Stimulated activated effector memory CD8-positive, alpha-beta T cell treated with anti-CD3 and anti-CD28 coated beads, Interleukin-12 subunit alpha, Interleukin-12 subunit beta, amount 100 ng/mL, for 72 hours (primary cell): ENCODE results near the gene ADGRG3.
A peak's percentile ranks its signal among the peaks of the same experiment; 100 is the strongest.

ENCODE experiments used
- ATAC-seq: fragments of 150-1000 bp; cut with Tn5 transposase; 2 replicates; pipeline ENCODE4 v1.10.0; 2021
- DNase-seq, 2 donors: peaks; one replicate each; pipeline ENCODE4 v3.0.0; 2021 to 2022; ENCODE audit warnings: low spot score in 2 of 2
- H3K27ac Mint-ChIP-seq: one replicate; pipeline ENCODE4 v1.8.0; 2022; ENCODE audit warnings: mild to moderate bottlenecking, mixed read lengths
- H3K36me3 Mint-ChIP-seq: one replicate; pipeline ENCODE4 v1.8.0; 2022; ENCODE audit warnings: mild to moderate bottlenecking, mixed read lengths
- H3K4me1 Mint-ChIP-seq: one replicate; pipeline ENCODE4 v1.8.0; 2022; ENCODE audit warnings: mixed read lengths
- H3K4me3 Mint-ChIP-seq: one replicate; pipeline ENCODE4 v1.8.0; 2022; ENCODE audit warnings: mild to moderate bottlenecking, mixed read lengths
- H3K9me3 Mint-ChIP-seq: one replicate; pipeline ENCODE4 v1.8.0; 2022; ENCODE audit warnings: mixed read lengths

The ADGRG3 gene

DNA sequence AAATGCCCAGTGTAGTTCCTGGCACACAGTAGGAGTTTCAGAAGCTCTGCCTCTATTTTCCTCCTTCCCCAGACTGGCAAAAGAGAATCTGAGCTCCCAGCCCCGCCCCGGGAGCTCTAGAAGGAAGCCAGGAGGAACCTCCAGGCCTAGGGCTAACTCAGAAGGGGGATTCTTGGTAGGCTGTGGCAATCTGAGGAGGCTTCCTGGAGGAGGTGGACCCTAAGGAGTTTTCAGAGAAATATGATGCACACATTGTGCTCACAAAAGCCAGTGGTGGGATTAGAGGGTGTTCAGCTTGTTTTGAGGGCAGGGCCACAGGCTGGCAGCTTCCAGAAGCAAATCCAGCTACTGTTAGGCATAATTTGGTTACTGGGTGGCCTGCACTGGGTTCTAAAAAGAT lies 29.7 kb upstream of the ADGRG3 start:
- no peak for DNase-seq

DNA sequence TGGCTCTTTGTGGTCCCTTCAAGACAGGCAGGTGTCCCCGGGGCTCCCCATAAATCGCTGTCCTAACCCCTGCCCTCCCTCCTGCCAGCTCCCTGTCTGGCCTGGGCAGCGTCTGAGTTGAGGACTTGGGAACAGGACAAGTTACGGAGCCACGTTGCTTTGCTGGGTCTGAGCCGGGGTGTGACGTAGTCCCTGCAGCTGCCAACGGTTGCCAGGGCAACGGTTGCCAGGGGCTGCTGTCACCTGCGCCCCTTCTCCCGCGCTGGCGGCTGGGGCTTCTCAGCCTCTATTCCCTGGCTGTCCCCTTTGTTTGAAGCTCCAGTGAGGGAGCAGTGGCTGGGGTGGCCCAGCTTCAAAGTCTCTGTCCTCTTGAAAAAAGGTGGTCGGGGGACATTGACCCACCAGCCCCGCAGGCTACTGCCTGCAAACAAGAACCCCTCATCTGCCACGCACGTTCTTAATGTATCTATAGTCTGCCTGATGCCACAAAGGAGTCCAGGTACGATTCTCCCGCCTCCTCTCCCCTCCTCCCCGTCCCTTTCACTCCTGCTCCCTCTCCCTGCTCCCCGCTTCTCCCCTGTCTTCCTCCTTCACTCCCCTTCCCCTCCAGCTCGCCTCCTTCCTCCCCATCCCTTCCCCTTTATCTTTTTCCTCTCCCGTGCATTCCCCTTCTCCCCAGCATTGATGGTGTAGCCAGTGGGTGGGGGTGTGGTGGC lies 28.8 kb upstream of the ADGRG3 start:
- Mint-ChIP-seq H3K27ac (no peak overlapping the region), H3K4me1 (peaks cover 26% of the 10 kb centered on the region), H3K9me3 (no peaks in the 10 kb centered on the region), H3K4me3 (no peak overlapping the region), H3K36me3 (peaks cover 54% of the 10 kb centered on the region)
- DNase-seq (no peak), ATAC-seq (no peak)

More for the DNA sequence above, 29.7 kb upstream of the ADGRG3 start:
- Mint-ChIP-seq H3K27ac (peak overlapping the region; percentile 54), H3K4me3 (peak overlapping the region; percentile 9), H3K36me3 (peaks cover 58% of the 10 kb centered on the region), H3K9me3 (no peaks in the 10 kb centered on the region), H3K4me1 (peaks cover 26% of the 10 kb centered on the region)
- no peak for ATAC-seq

DNA sequence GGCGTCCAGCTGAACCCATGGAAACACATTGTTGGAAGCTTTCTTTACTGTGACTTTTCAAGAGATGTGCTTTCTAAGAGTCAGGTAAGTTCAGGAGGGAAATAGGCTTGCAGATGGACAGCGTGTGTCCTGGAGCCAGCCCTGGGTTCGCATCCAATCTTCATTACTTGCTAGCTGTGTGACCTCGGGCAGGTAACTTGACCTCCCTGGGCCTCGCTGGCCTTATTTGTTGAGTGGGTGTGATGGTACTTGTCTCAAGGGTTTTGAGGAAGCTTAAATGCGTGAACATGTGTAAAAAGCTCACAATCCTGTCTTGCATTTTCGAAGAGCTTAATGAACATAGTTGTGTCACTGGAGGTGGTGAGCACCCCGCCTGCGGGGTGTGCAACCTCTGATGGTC lies 27.9 kb upstream of the ADGRG3 start:
- DNase-seq (no peak), ATAC-seq (no peak)
- Mint-ChIP-seq H3K9me3 (no peaks in the 10 kb centered on the region), H3K27ac (peak overlapping the region; percentile 63), H3K36me3 (peaks cover 51% of the 10 kb centered on the region), H3K4me1 (peaks cover 26% of the 10 kb centered on the region), H3K4me3 (no peak overlapping the region)

DNA sequence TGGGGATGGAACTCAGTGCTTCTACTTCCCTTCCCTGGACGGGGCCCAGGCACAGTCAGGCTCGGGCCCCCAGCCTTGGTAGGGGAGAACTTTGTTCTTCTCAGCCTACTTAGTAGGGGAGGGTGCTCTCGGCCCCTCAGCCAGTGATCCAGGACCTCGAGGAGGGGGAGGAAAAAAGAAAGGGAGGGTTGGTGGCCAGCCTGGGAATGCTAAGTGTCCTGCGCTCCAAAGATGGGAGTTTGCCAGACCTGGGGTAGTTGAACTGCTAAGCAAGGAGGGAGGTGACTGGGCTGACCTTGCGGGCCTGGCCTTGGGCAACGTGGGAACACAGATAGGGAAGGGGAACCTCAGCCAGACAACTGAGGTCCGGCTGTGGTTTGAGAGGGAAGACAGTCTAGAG lies 27.5 kb upstream of the ADGRG3 start:
- peaks cover 28% of the 10 kb centered on the region for H3K4me1 Mint-ChIP-seq
- ATAC-seq (no peak), DNase-seq (no peak)
- H3K9me3 Mint-ChIP-seq = no peaks in the 10 kb centered on the region
- H3K4me3 Mint-ChIP-seq = no peak overlapping the region
- peak overlapping the region; percentile 63 for H3K27ac Mint-ChIP-seq
- peaks cover 51% of the 10 kb centered on the region for H3K36me3 Mint-ChIP-seq

DNA sequence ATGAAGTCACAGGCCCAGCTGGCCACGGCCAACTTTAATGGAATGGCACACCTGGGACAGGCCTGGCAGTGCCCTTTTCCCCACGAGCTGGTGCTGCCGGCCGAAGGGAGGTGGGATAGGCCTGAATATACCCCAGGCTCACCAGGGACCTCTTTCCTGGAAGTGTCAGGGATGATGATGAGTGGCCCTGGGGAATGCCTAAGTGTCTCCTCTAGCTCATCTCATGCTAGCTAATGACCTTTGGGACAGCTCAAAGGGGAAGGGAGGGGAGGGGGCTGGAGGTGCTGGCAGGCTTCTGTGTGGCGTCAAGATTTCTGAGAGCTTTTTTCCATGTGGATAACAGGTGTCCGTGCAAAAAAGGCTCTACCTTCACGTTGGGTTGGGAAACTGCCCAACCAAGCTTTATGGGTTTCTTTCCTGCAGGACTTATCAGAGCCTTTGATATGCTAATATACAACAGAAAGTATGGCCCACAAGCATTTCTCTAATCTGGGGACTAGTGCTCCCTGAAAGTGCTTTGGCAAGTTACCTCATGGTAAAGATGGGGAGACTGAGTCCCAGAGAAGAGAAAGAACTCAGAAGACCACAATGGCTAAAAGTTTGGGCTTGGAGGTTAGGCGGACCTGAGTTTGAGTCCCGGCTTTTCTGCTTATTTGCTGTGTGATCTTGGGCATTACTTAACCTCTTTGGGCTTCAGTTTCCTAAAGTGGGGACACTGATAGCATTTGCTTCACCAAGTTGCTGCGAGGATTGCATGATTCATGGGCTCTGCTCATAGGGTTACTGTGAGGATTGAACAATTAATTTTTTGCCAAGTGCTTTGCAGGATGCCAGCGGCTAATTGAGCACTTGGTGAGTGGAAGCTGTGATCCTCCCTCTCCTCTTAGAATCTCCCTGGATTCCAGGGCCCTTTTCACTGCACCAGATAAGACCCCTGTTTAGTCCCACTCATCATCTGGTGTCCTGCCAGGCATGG lies 25.7 kb upstream of the ADGRG3 start:
- H3K36me3 Mint-ChIP-seq = peaks cover 49% of the 10 kb centered on the region
- no peak overlapping the region for H3K4me3 Mint-ChIP-seq
- H3K4me1 Mint-ChIP-seq = peaks cover 36% of the 10 kb centered on the region
- peak overlapping the region; percentile 54 for H3K27ac Mint-ChIP-seq
- no peaks in the 10 kb centered on the region for H3K9me3 Mint-ChIP-seq
- DNase-seq (no peak), ATAC-seq (no peak)

DNA sequence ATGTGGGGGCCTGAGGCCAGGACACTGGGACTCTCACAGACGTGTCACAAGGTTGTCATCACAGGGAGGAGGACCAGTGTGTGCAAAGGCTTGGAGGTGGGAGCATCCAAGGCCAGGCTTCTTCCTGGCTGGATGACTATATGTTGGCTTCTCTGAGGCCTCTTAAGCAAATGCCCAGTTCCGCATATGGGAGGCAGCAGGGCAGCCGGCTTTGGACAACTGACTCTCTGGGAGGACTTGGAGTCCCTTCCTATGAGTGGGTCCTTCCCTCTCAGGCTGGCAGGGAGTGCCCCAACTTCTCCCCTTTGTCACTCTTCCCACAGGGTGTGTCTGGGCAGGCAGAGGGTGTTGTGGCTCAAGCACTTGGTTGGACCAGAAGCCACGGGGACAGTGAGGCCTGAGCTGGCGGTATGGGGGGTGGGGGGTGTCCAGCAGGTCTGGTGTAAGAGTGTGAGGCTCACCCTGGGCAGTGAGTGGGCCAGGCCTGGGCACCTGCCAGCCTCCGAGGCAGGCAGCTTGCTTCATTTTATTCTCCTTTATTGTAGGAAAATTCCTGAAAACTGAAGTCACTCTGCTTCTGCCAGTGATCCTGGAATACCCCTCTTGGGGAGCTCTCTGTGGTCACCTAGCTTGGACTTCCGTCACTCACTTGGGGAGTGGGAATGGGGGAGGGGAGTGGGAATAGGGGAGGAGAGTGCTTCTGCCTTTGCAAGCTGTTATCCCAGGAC lies 24.8 kb upstream of the ADGRG3 start:
- H3K27ac Mint-ChIP-seq = peak overlapping the region; percentile 54
- H3K36me3 Mint-ChIP-seq = peaks cover 52% of the 10 kb centered on the region
- no peak overlapping the region for H3K4me3 Mint-ChIP-seq
- H3K4me1 Mint-ChIP-seq = peaks cover 37% of the 10 kb centered on the region
- ATAC-seq (no peak), DNase-seq (no peak)
- no peaks in the 10 kb centered on the region for H3K9me3 Mint-ChIP-seq

DNA sequence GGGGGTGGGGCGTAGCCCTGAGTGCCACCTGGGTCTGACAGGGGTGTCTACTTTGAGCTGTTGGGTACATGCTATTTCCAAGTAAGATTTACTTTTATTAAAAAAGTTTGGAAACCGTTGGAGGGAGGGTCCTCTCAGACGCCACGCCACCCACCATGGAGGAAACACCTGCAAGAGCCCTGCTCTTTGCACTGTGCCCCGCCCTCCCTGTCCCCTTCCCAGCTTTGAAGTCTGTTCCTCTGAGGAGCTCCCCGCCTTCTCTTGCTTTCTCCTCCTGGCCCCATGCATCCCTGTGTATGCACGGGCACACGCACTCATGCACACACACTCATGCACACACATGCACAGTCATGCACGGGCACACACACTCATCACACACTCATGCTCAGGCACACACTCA lies 24.2 kb upstream of the ADGRG3 start:
- peaks cover 52% of the 10 kb centered on the region for H3K36me3 Mint-ChIP-seq
- H3K4me1 Mint-ChIP-seq = peaks cover 39% of the 10 kb centered on the region
- DNase-seq = no peak

DNA sequence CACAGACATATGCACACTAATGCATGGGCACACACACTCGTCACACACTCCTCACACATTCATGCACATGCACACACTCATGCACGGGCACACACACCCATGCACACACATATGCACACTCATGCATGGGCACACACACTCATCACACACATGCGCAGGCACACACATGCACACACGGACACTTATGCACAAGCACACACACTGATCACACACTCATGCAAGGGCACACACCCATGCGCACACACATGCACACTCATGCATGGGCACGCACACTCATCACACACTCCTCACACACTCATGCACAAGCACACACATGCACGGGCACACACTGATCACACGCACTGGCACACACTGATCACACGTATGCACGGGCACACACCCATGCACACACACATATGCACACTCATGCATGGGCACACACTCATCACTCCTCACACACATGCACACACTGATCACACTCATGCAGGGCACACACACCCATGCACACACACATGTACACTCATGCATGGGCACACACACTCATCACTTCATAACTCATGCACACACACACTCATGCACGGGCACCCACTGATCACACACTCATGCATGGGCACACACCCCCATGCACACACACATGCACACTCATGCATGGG lies 23.6 kb upstream of the ADGRG3 start:
- Mint-ChIP-seq H3K4me3 (no peak overlapping the region), H3K9me3 (no peaks in the 10 kb centered on the region), H3K36me3 (peaks cover 55% of the 10 kb centered on the region), H3K4me1 (peaks cover 45% of the 10 kb centered on the region), H3K27ac (no peak overlapping the region)
- DNase-seq = no peak
- no peak for ATAC-seq

More for the DNA sequence above, 24.2 kb upstream of the ADGRG3 start:
- no peak for ATAC-seq
- H3K9me3 Mint-ChIP-seq = no peaks in the 10 kb centered on the region
- H3K4me3 Mint-ChIP-seq = no peak overlapping the region
- H3K27ac Mint-ChIP-seq = no peak overlapping the region

DNA sequence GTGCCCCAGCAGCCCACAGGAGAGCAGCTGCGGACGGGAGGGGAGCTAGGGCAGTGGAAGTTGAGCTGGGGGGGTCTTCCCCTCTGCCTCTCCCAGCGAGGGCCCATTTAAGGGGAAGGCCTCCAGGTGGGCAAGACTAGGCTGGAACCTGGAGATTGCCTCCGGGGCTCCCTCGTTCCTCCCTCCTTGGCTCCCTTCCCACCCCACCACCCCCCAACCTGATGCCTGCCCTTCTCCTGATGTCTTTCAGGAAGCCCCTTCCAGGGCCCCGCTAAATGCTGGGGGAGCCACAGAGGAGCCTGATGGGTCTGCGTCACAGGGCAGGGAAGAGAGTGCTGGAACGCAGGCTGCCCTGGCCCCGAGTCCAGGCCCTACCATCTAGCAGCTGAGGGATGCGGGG lies 22.9 kb upstream of the ADGRG3 start:
- peak overlapping the region; percentile 93 for H3K27ac Mint-ChIP-seq
- peak overlapping the region; percentile 30 for H3K4me3 Mint-ChIP-seq

DNA sequence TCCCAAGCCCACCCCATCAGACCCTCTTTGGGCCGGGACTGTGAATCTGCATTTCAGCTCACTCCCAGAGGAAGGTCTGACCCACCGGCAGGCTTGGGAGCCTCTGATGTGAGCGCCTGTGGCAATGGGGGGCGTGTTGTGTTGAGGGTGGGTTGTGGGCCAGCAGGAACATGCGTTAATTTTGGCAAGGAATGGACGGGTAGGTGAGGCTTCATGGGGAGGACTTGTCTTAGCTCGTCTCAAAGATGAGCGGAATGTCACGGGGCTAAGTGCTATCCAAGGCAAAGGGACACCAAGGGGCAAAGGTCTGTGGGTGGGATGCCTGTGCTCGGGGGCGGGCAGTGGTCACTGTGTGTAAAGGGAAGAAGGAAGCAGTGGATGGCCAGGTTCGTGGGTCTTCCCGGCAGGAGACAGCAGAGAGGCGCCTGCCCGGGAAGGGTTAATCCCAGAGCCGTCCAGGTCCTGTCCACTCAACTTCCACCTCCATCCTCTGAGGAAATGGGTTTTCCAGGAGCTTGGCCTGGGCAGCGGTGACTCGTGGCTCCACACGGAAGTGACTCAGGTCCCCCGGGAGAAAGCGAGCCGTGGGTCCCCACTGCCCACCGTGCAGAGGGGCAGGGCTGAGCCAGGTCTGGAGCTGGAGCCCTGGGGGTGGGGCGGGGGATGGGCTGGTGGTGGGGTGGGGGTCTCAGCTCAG lies 22.3 kb upstream of the ADGRG3 start:
- peak overlapping the region; percentile 66 for H3K4me3 Mint-ChIP-seq
- H3K36me3 Mint-ChIP-seq = peaks cover 62% of the 10 kb centered on the region
- no peak for ATAC-seq
- no peaks in the 10 kb centered on the region for H3K9me3 Mint-ChIP-seq
- peak overlapping the region; percentile 93 for H3K27ac Mint-ChIP-seq
- DNase-seq = no peak
- H3K4me1 Mint-ChIP-seq = peaks cover 51% of the 10 kb centered on the region

More for the DNA sequence above, 22.9 kb upstream of the ADGRG3 start:
- ATAC-seq (no peak), DNase-seq (no peak)
- H3K36me3 Mint-ChIP-seq = peaks cover 62% of the 10 kb centered on the region
- H3K4me1 Mint-ChIP-seq = peaks cover 48% of the 10 kb centered on the region
- H3K9me3 Mint-ChIP-seq = no peaks in the 10 kb centered on the region

DNA sequence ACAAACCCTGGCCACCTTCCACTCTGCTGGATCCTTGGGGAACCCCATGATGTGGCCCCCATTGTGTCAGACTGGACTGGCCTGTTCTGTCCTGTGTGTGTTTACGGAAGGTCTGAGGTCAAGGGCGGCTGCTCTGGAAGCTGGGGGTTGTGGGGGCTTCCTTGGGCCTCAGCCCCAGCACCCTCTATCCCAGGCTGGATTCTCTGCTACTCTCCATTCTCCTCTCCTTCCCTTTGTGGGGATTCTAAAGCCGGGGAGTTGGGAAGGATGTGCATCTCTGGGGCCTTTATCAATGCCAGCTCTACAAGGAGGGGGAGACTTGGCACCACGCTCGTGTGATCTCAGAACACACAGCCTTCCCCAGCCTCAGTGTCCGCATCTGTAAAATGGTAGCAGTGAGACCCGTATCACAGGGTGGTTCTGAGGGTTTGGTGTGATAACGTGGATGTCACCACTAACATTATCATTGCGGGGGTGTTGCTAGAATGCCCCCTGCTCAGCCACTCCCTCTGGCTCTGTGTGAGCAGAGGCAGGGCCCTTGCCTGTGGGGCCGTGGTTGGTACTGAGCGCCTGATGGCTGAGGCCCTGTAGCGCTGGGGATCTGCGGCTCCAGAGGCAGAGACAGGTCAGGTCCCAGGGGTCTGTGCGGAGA lies 21.6 kb upstream of the ADGRG3 start:
- H3K4me3 Mint-ChIP-seq = peak overlapping the region; percentile 66
- DNase-seq (no peak), ATAC-seq (peak; percentile 68)
- H3K4me1 Mint-ChIP-seq = peaks cover 57% of the 10 kb centered on the region
- H3K9me3 Mint-ChIP-seq = no peaks in the 10 kb centered on the region
- H3K27ac Mint-ChIP-seq = peak overlapping the region; percentile 93
- H3K36me3 Mint-ChIP-seq = peaks cover 66% of the 10 kb centered on the region

DNA sequence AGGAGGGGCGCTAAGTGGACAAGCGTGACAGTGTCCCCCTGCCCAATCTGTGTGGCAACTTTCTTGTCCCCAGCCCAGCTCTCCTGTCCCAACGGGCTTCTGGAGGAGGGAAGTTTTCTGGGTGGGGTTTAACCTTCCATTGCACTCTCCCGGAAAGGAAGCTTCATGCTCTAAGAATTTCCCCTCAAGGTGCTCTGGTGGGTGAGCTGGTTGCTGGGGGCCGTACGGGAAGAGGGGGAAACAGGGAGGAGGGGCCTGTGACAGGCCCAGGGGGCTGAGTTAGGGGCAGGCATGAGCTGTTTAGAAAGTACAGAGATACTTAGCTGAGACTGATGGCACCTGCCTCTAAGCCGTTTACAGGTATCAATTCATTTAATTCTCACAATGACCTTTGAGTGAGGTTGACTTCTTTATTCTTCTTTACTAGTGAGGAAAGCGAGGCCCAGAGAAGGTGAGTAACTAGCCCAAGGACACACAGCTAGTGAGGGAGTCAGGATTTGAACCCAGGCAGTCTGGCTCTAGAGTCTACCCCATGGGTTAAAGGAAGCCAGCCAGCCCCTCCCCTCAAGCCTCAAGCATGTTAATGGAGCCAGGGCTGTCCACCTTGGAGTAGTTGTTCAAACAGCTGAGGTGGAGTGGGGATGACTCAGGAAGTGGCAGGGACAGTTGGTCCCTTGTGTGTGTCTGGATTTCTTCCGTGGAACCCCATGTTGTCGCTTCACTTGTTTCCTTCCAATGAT lies 20.8 kb upstream of the ADGRG3 start:
- no peaks in the 10 kb centered on the region for H3K9me3 Mint-ChIP-seq
- peak overlapping the region; percentile 66 for H3K4me3 Mint-ChIP-seq
- no peak for DNase-seq
- H3K4me1 Mint-ChIP-seq = peaks cover 65% of the 10 kb centered on the region
- peaks cover 66% of the 10 kb centered on the region for H3K36me3 Mint-ChIP-seq
- ATAC-seq = no peak
- H3K27ac Mint-ChIP-seq = peak overlapping the region; percentile 93

DNA sequence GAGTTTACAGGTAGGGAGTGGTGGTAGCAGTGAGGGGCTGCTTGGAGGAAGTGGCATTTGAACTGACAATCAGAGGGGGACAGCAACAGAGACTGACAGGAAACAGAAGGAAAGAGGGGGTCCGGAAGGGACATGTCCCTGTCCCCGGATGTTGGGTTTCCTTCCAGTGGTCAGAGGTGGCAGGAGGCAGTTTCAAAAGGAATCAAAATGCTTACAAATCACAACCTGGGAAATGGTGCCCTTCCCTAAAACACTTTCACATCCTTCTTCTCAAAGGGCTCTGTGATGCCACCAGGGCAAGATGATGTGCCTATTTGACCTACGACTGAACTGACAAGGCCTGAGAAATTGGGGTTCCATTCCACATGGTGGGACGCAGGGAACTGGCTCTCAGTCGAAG lies 20.0 kb upstream of the ADGRG3 start:
- ATAC-seq = no peak
- H3K4me3 Mint-ChIP-seq = peak overlapping the region; percentile 66
- no peak for DNase-seq
- peaks cover 66% of the 10 kb centered on the region for H3K4me1 Mint-ChIP-seq
- no peaks in the 10 kb centered on the region for H3K9me3 Mint-ChIP-seq
- peaks cover 70% of the 10 kb centered on the region for H3K36me3 Mint-ChIP-seq
- H3K27ac Mint-ChIP-seq = peak overlapping the region; percentile 93
